HepG2 (cell line): ENCODE data around the gene BABAM1. TPM values are rescaled to one million over a fixed set of nuclear protein-coding genes. Genes with fewer than 3 reads are reported as not detected.

Experiments
- ARID2 ChIP-seq: sonication (generic); formaldehyde crosslinking; IDR thresholded peaks from 2 replicates; pipeline ENCODE4 v1.8.1; 2022; ENCODE audit warnings: mild to moderate bottlenecking, missing genetic modification reagents, borderline replicate concordance
- CCAR2 ChIP-seq: fragments of 200-400 bp; formaldehyde crosslinking; optimal IDR thresholded peaks from 2 replicates; pipeline ENCODE3; 2018; ENCODE audit warnings: low read depth, mild to moderate bottlenecking, low read length, moderate library complexity
- ELF1 ChIP-seq: sonication (generic); formaldehyde crosslinking; IDR thresholded peaks from 2 replicates; pipeline ENCODE4 v1.4.0; 2020; ENCODE audit warnings: missing genetic modification reagents
- GFI1 ChIP-seq: sonication (generic); formaldehyde crosslinking; IDR thresholded peaks from 2 replicates; pipeline ENCODE4 v1.5.0; 2020; ENCODE audit warnings: missing genetic modification reagents, mild to moderate bottlenecking, borderline replicate concordance
- HOXA5 ChIP-seq: sonication (generic); formaldehyde crosslinking; IDR thresholded peaks from 2 replicates; pipeline ENCODE4 v1.4.0; 2020; ENCODE audit warnings: missing genetic modification reagents
- KMT2A ChIP-seq: sonication (generic); formaldehyde crosslinking; IDR thresholded peaks from 2 replicates; pipeline ENCODE4 v1.4.0; 2020; ENCODE audit warnings: missing genetic modification reagents
- MLLT10 ChIP-seq: sonication (generic); formaldehyde crosslinking; IDR thresholded peaks from 2 replicates; pipeline ENCODE4 v1.4.0; 2020; ENCODE audit warnings: missing genetic modification reagents
- PRPF4 ChIP-seq: fragments of 200-400 bp; formaldehyde crosslinking; IDR thresholded peaks from 2 replicates; pipeline ENCODE4 v1.6.1; 2016; ENCODE audit warnings: low read length, low read depth; ENCODE audit not compliant: poor library complexity, severe bottlenecking
- REL ChIP-seq: sonication (generic); formaldehyde crosslinking; conservative IDR thresholded peaks from 2 replicates; pipeline ENCODE4 v1.8.0; 2022; ENCODE audit warnings: mild to moderate bottlenecking, missing genetic modification reagents, moderate library complexity
- RFXANK ChIP-seq: IDR thresholded peaks from 2 replicates; pipeline ENCODE4 v1.6.1; 2016
- SMAD1 ChIP-seq: sonication (generic); formaldehyde crosslinking; IDR thresholded peaks from 2 replicates; pipeline ENCODE4 v1.4.0; 2020; ENCODE audit warnings: missing genetic modification reagents, low read depth, mild to moderate bottlenecking, borderline replicate concordance
- SOX5 ChIP-seq: IDR thresholded peaks from 2 replicates; pipeline ENCODE4 v1.6.1; 2016; ENCODE audit warnings: borderline replicate concordance
- WIZ ChIP-seq: sonication (generic); formaldehyde crosslinking; IDR thresholded peaks from 2 replicates; pipeline ENCODE4 v1.5.1; 2020; ENCODE audit warnings: mild to moderate bottlenecking, missing genetic modification reagents
- ZBTB8A ChIP-seq: sonication (generic); formaldehyde crosslinking; IDR thresholded peaks from 2 replicates; pipeline ENCODE4 v1.4.0; 2020; ENCODE audit warnings: mild to moderate bottlenecking, low read depth, missing genetic modification reagents, borderline replicate concordance
- ZIK1 ChIP-seq: sonication (generic); formaldehyde crosslinking; IDR thresholded peaks from 2 replicates; pipeline ENCODE4 v1.5.0; 2020; ENCODE audit warnings: mild to moderate bottlenecking, low read depth, missing genetic modification reagents, borderline replicate concordance
- ZNF138 ChIP-seq: sonication (generic); formaldehyde crosslinking; IDR thresholded peaks from 2 replicates; pipeline ENCODE4 v1.5.0; 2020; ENCODE audit warnings: mild to moderate bottlenecking, low read depth, missing genetic modification reagents
- ZNF24 ChIP-seq: fragments of 450-650 bp; IDR thresholded peaks from 2 replicates; pipeline ENCODE4 v1.6.1; 2017; ENCODE audit warnings: antibody characterized with exemption, mild to moderate bottlenecking
- ZNF484 ChIP-seq: sonication (generic); formaldehyde crosslinking; IDR thresholded peaks from 2 replicates; pipeline ENCODE4 v1.5.1; 2020; ENCODE audit warnings: mild to moderate bottlenecking, low read depth, missing genetic modification reagents, borderline replicate concordance
- ZNF770 ChIP-seq: sonication (generic); formaldehyde crosslinking; IDR thresholded peaks from 2 replicates; pipeline ENCODE4 v1.5.0; 2020; ENCODE audit warnings: mild to moderate bottlenecking, missing genetic modification reagents
- ZNF781 ChIP-seq: sonication (generic); formaldehyde crosslinking; IDR thresholded peaks from 2 replicates; pipeline ENCODE4 v1.5.1; 2020; ENCODE audit warnings: borderline replicate concordance, mild to moderate bottlenecking, missing genetic modification reagents; ENCODE audit errors: not compliant biosample characterization
- polyA plus RNA-seq, 8 experiments: library from polyadenylated mRNA; depleted of rRNA in 3 of 8; stranded (reverse) in 7 of 8; unstranded in 1 of 8; fragments of >200 nt; fragmentation: Illumina TruSeq in 4 of 8; extraction: Trizol in 4 of 8; gene quantifications; 2 replicates each; pipeline versions ENCODE4 v1.2.1 to v1.2.3, GENCODE V29; 2011 to 2016; ENCODE audit warnings: low read depth in 4 of 8, missing spikeins in 1 of 8, mixed read lengths in 1 of 8; ENCODE audit not compliant: insufficient read depth in 1 of 8
- total RNA-seq, 5 experiments: library from RNA; depleted of rRNA; stranded (reverse); fragments of >200 nt; fragmentation: Illumina TruSeq; extraction: Trizol; gene quantifications; 2 replicates each; pipeline ENCODE4 v1.2.3, GENCODE V29; 2016; ENCODE audit warnings: low read depth in 1 of 5
- TF ChIP-seq, protein P1 (sequence below): sonication (generic); formaldehyde crosslinking; IDR thresholded peaks from 2 replicates; pipeline ENCODE4 v1.4.0; 2020; ENCODE audit warnings: missing genetic modification reagents, mild to moderate bottlenecking, borderline replicate concordance
- TF ChIP-seq, protein P2 (sequence below): sonication (generic); formaldehyde crosslinking; IDR thresholded peaks from 2 replicates; pipeline ENCODE4 v1.8.1; 2023; ENCODE audit warnings: missing genetic modification reagents, inconsistent platforms, borderline replicate concordance
- TF ChIP-seq, protein P3 (sequence below): sonication (generic); formaldehyde crosslinking; IDR thresholded peaks from 2 replicates; pipeline ENCODE4 v1.5.1; 2020; ENCODE audit warnings: mild to moderate bottlenecking, missing genetic modification reagents, borderline replicate concordance

Gene BABAM1
- total and polyA plus RNA-seq, 2 of the 13 experiments (the other 11 are each of a cell fraction or from before 2014, with no cell fraction given), result 70.0 to 82.0 TPM

- TF ChIP-seq ZNF770 (CRISPR knock-in tag) (peak; percentile 40; the same call in 1 of the 2 replicates), RFXANK (CRISPR knock-in tag) (no peak), ELF1 (CRISPR knock-in tag) (peak; percentile 46), HOXA5 (CRISPR knock-in tag) (peak; percentile 70; the same call in 1 of the 2 replicates), ZBTB8A (CRISPR knock-in tag) (peak; percentile 60; the same call in 1 of the 2 replicates), WIZ (no peak), ZNF24 (no peak), GFI1 (CRISPR knock-in tag) (peak; percentile 95), ZNF138 (CRISPR knock-in tag) (no peak), REL (CRISPR knock-in tag) (no peak), SOX5 (CRISPR knock-in tag) (peak; percentile 74), ARID2 (no peak), KMT2A (CRISPR knock-in tag) (0 out of 2 replicates have a peak, but pooled peaks have one; percentile 28), ZNF484 (CRISPR knock-in tag) (no peak), SMAD1 (CRISPR knock-in tag) (no peak), CCAR2 (peak; percentile 30), MLLT10 (CRISPR knock-in tag) (no peak), ZIK1 (CRISPR knock-in tag) (no peak), PRPF4 (no peak), ZNF781 (CRISPR knock-in tag) (peak; percentile 8)
- TF ChIP-seq, protein P1, sequence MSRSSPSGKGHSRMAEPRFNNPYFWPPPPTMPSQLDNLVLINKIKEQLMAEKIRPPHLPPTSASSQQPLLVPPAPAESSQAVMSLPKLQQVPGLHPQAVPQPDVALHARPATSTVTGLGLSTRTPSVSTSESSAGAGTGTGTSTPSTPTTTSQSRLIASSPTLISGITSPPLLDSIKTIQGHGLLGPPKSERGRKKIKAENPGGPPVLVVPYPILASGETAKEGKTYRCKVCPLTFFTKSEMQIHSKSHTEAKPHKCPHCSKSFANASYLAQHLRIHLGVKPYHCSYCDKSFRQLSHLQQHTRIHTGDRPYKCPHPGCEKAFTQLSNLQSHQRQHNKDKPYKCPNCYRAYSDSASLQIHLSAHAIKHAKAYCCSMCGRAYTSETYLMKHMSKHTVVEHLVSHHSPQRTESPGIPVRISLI (CRISPR knock-in tag), result peak; percentile 75
- TF ChIP-seq, protein P2, sequence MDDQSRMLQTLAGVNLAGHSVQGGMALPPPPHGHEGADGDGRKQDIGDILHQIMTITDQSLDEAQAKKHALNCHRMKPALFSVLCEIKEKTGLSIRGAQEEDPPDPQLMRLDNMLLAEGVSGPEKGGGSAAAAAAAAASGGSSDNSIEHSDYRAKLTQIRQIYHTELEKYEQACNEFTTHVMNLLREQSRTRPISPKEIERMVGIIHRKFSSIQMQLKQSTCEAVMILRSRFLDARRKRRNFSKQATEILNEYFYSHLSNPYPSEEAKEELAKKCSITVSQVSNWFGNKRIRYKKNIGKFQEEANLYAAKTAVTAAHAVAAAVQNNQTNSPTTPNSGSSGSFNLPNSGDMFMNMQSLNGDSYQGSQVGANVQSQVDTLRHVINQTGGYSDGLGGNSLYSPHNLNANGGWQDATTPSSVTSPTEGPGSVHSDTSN (CRISPR knock-in tag), result no peak
- TF ChIP-seq, protein P3, sequence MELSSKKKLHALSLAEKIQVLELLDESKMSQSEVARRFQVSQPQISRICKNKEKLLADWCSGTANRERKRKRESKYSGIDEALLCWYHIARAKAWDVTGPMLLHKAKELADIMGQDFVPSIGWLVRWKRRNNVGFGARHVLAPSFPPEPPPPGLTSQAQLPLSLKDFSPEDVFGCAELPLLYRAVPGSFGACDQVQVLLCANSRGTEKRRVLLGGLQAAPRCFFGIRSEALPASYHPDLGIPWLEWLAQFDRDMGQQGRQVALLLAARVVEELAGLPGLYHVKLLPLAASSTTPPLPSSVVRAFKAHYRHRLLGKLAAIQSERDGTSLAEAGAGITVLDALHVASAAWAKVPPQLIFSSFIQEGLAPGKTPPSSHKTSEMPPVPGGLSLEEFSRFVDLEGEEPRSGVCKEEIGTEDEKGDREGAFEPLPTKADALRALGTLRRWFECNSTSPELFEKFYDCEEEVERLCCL (CRISPR knock-in tag), result no peak
Measured at GRCh38 chr19:17248011-17248776, 19.0 kb upstream of the BABAM1 start (continued).
